ENCODE data around the gene APMAP.

The APMAP gene

DNA sequence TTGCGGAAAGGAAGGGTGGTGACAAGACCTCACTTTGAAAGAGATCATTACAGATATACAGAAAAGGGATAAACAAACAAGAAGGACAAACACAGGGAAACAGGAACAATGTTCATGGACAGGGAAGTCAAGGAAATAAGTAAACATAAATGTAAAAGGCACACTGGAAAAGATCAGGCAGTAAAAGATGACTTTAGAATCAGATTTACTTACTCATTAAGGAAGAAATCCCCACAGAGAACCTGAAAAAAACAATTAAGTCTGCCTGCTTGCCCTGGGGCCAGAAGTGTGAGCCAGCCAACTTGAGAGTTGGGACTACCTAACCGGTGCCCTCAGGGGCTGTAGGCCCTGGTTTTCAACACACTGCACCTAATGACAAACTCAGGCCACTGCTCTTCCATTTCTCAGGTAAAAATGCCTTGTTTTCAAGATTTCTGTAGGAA lies 1.7 kb downstream of the APMAP start:
- no peak for DNase-seq (ENCODE audit: low read depth in 1 of 2, low spot score in 1 of 2)

GRCh38 chr20:24989162-24989561 lies 3.4 kb downstream of the APMAP start:
- no peak for DNase-seq (ENCODE audit: low read depth in 1 of 2, low spot score in 1 of 2)

GRCh38 chr20:24987873-24988835 lies 4.4 kb downstream of the APMAP start:
- no peak for DNase-seq (ENCODE audit: low read depth in 1 of 2, low spot score in 1 of 2)

DNA sequence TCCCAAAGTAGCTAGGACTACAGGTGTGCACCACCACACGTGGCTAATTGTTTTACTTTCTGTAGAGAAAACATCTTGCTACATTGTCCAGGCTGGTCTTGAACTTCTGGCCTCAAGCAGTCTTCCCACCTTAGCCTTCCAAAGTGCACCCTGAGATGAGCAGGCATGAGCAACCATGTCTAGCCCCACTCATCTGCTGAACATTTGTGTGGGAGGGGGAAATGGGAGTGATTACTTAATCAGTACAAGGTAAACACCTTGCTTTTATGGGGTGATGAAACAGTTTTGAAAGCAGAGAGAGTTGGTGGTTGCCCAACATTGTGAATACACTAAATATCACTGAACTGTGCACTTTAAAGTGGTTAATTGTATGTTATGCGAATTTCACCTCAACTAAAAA lies 5.3 kb downstream of the APMAP start:
- no peak for DNase-seq (ENCODE audit: low read depth in 1 of 2, low spot score in 1 of 2)

DNA sequence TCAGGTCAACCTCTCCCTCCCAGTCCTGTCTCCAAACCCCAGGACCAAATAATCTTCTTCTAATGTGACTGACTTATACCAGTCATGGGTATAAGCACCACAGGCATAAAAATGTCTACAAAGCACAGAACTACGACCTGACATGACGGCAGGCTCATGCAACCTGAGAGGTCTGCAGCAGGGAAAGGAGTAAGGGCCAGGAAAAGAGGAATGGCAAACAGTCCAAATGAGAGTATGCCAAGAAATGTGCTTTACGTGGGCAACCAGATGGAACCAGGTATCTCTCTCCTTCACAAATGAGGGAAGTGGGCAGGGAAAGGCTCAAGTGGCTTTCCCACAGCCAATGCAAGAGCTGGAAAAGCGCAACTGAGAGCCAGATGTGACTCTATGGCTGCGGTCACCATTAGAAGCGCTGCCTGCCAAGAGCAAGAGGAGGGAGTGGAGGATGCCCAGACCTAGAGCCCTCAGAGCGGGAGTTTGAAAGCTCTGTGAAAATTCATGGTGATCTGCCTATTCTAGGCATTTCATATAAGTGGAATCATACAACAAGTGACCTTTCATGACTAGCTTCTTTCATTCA lies 6.0 kb downstream of the APMAP start:
- no peak for DNase-seq (ENCODE audit: low read depth in 1 of 2, low spot score in 1 of 2)

- no peak for DNase-seq (ENCODE audit: low read depth in 1 of 2, low spot score in 1 of 2)
Measured at GRCh38 chr20:24985802-24986201, 6.7 kb downstream of the APMAP start.

DNA sequence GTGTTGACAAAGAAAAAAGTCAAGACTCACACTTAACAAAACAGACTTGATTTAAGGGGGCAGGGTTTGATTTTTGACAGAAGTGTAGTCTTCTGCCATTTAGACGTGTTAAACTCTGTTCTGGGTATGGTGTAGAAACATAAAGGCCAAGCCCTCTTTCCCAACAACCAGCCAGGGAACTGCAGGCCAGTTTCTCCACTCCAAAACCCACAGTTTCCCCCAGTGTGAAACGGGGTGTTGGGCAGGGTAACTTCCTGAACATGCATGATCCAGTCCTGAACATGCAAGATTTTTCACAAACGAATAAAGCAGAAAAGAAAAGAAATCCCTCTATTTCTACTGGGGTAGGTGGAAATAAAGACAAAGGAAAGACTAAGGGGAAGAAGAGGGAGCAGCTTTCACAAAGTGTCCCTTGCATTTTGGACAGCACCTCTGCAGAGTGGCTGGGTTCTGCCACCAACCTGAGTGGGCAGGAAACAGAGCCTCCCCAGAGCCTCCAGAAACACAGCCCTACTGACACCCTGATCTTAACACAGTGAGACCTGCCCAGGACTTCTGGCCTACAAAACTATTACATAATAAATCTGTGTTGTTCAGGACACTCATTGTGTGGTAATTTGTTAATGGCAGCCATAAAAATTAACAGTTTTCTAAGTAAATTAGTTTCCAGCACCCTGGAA lies 7.5 kb downstream of the APMAP start:
- no peak for DNase-seq (ENCODE audit: low read depth in 1 of 2, low spot score in 1 of 2)

GRCh38 chr20:24983896-24984295 lies 8.7 kb downstream of the APMAP start:
- DNase-seq (ENCODE audit: low read depth in 1 of 2, low spot score in 1 of 2) = no peak

GRCh38 chr20:24981790-24982189 lies 10.8 kb downstream of the APMAP start:
- no peak for DNase-seq (ENCODE audit: low read depth in 1 of 2, low spot score in 1 of 2)

- no peak for DNase-seq (ENCODE audit: low read depth in 1 of 2, low spot score in 1 of 2)
Measured at GRCh38 chr20:24981282-24981681, 11.3 kb downstream of the APMAP start.

GRCh38 chr20:24980291-24981053 lies 12.1 kb downstream of the APMAP start:
- no peak for DNase-seq (ENCODE audit: low read depth in 1 of 2, low spot score in 1 of 2)

DNA sequence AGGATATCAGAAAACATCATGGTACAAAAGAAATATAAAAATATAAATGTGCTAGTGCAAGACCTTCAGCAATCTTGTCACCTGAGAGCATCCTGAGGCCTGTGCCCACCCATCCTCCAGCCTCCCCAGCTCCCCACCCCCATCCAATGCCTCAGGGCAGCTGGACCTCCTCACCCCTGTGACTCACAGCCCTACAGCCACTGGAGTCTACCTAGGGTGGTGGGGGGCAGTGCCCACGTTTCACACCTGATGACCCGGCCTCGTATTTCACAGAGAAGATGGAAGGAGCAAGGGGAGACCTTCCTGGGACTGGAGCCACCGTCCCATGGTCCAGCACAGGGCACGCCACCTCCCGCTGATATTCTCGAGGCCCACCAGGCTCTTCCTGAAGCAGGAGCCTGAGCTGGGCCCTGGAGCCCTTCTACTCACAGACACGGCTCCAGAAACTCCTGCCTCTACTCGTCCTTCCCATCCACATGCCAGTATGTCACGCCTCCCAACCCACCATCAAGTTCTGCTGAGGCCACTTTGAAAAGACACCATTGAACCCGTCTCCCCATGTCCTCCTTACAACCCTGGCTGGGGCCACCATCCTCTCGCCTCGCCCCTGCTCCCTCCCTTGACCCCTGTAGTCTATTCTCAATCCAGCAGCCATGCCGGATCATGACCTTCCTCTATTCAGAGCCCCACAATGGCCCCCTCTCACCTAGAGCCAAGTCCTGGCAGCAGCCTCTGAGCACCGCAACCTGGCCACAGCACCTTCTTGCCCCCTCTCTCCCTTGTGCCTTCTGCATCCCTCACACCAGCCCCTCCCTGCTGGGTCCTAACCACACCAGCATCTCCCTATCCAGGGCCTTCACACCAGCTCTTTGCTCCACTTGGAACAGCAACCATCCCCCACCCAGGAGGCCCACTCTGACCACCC lies 13.3 kb downstream of the APMAP start:
- DNase-seq (ENCODE audit: low read depth in 1 of 2, low spot score in 1 of 2) = no peak

- DNase-seq (ENCODE audit: low read depth in 1 of 2, low spot score in 1 of 2) = no peak
Measured at GRCh38 chr20:24978513-24978912, 14.0 kb downstream of the APMAP start.

DNA sequence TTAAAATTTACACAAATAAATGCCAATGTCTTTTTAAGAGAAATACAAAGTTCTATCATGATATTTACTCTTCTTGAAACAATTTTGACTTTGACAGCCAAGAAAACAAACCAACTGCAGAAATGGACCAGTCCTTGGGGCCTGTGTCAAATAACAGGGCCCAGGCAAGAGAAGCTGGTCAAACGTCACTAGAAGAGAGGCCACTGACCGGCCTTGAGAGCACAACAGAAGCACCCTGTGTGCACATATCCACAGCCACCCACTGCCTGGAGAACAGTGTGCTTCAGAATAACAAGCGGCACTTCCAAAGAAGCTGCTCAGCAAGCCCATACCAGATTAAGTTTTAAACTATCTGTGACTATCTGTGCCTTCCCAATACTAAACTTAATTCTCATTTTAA lies 14.8 kb downstream of the APMAP start:
- DNase-seq (ENCODE audit: low read depth in 1 of 2, low spot score in 1 of 2) = no peak

- DNase-seq (ENCODE audit: low read depth in 1 of 2, low spot score in 1 of 2) = no peak
Measured at GRCh38 chr20:24977336-24977735, 15.2 kb downstream of the APMAP start.

GRCh38 chr20:24972341-24972740 lies 20.2 kb downstream of the APMAP start:
- DNase-seq (ENCODE audit: low read depth in 1 of 2, low spot score in 1 of 2) = no peak

DNA sequence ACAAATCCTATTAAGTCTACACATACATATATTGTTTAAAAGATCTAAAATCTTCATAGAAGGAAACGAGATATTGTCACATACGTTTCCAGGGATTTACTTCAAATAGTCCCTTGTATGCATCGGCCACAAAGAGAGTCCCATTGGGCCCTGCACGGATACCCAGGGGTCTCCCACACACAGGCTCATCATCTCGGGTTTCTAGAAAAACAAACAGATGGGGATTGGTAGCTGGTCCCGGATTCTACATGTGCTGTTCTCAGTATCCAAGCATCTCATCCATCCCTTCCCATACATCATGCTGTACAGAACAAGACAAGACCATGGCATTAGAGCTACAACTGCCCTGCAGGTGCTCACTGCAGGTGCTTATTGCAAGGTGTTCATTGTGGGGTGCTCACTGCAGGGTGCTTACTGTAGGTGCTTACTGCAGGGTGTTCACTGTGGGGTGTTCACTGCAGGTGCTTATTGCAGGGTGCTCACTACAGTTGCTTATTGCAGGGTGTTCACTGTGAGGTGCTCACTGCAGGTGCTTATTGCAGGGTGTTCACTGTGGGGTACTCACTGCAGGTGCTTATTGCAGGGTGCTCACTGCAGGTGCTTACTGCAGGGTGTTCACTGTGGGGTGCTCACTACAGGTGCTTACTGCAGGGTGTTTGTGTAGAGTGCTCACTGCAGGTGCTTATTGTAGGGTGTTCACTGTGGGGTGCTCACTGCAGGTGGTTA lies 21.0 kb downstream of the APMAP start:
- no peak for DNase-seq (ENCODE audit: low read depth in 1 of 2, low spot score in 1 of 2)

DNA sequence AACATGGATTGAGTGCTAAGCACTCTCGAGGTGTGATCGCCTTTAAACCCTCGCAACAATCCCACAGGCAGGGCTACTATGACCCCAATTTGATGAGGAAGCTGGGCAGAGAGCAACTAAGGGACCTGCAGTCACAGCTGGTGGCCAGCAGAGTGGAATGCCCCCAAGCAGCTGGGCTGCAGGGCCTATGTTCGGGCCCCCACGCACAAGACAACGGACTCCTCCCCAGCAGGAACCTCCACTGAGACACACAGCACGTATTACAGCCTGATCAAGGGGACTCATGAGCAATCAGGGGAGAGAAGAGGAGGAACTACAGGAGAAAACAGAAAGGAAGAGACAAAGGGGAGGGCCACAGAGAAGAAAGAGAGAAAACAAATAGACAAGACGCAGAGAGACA lies 21.8 kb downstream of the APMAP start:
- no peak for DNase-seq (ENCODE audit: low read depth in 1 of 2, low spot score in 1 of 2)

- no peak for DNase-seq (ENCODE audit: low read depth in 1 of 2, low spot score in 1 of 2)
Measured at GRCh38 chr20:24970030-24970553, 22.5 kb downstream of the APMAP start.

Measured in activated T-helper 1 cell treated with anti-CD3 and anti-CD28 coated beads, Interleukin-2, amount 50 U/mL, for 16 hours (primary cell).